OCI-LY3 (cell line): ENCODE measurements around the gene FIBP.

Source experiments
- H2AFZ ChIP-seq: fragments of 200-600, 300-600 bp; shearing (Covaris generic); 2 replicates; pipeline ENCODE4 v1.6.0; 2014; ENCODE audit warnings: antibody characterized with exemption, low read depth, low read length
- H3K27ac ChIP-seq: fragments of 200-600, 300-600 bp; sonication (generic); 2 replicates; pipeline ENCODE4 v1.5.1; 2014; ENCODE audit warnings: mild to moderate bottlenecking, low read length, moderate library complexity, mixed read lengths
- H3K27me3 ChIP-seq: fragments of 200-600, 300-600 bp; sonication (generic); 2 replicates; pipeline ENCODE4 v1.6.1; 2014; ENCODE audit warnings: low read depth, low read length, mixed read lengths
- H3K36me3 ChIP-seq: fragments of 200-600, 300-600 bp; sonication (generic); replicated peaks from 2 replicates; pipeline ENCODE3; 2014; ENCODE audit warnings: low read depth, low read length, mixed read lengths
- H3K4me1 ChIP-seq: fragments of 300-600, 200-600 bp; sonication (generic); 2 replicates; pipeline ENCODE4 v1.6.1; 2014; ENCODE audit warnings: low read length, mixed read lengths
- H3K4me2 ChIP-seq: fragments of 200-600, 300-600 bp; sonication (generic); 2 replicates; pipeline ENCODE4 v1.6.1; 2014; ENCODE audit warnings: low read length, mixed read lengths
- H3K4me3 ChIP-seq: fragments of 300-600, 200-600 bp; sonication (generic); 2 replicates; pipeline ENCODE4 v1.5.1; 2014; ENCODE audit warnings: antibody characterized with exemption, mild to moderate bottlenecking, low read length, moderate library complexity
- H3K79me2 ChIP-seq: fragments of 300-600, 200-600 bp; shearing (Covaris generic); 2 replicates; pipeline ENCODE4 v1.6.1; 2014; ENCODE audit warnings: mild to moderate bottlenecking, low read length, mixed read lengths
- H3K9ac ChIP-seq: fragments of 300-600, 200-600 bp; shearing (Covaris generic); 2 replicates; pipeline ENCODE4 v1.6.0; 2014; ENCODE audit warnings: mild to moderate bottlenecking, low read length, moderate library complexity
- H3K9me3 ChIP-seq: fragments of 200-600, 300-600 bp; shearing (Covaris generic); 2 replicates; pipeline ENCODE4 v1.6.1; 2014; ENCODE audit warnings: low read length, mixed read lengths; ENCODE audit not compliant: insufficient read depth
- H4K20me1 ChIP-seq: fragments of 200-600, 300-600 bp; sonication (generic); 2 replicates; pipeline ENCODE4 v1.6.1; 2016; ENCODE audit warnings: low read length, mixed read lengths; ENCODE audit not compliant: insufficient read depth
- EZH2phosphoT487 ChIP-seq: fragments of 200-600 bp; shearing (Covaris generic); IDR thresholded peaks from 2 replicates; pipeline ENCODE4 v1.6.1; 2018; ENCODE audit warnings: antibody characterized with exemption, mixed run types, low read depth
- TF ChIP-seq, protein P1 (sequence below): fragments of 200-600, 300-600 bp; sonication (generic); IDR thresholded peaks from 2 replicates; pipeline ENCODE4 v1.5.1; 2014; ENCODE audit warnings: antibody characterized with exemption, low read length, low read depth

Gene FIBP

DNA sequence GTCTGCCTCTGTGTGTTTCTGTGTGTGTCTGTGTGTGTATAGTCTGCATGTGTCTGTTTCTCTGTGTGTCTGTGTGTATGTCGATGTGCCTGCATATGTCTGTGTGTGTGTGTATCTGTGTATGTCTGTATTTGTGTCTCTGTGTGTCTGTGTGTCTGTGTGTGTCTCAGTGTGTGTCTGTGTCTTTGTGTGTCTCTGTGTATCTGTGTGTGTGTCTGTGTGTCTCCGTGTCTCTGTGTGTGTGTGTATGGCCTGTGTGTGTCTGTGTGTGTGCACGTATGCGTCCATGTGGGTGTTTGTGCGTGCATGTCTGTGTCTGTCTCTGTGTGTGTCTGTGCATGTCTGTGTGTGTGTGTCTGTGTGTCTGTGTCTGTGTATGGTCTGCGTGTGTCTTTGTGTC is 54.1 kb downstream of the FIBP start:
- no peak overlapping the region for H3K27ac ChIP-seq
- H3K36me3 ChIP-seq = no peaks in the 10 kb centered on the region
- H3K9ac ChIP-seq = no peak overlapping the region
- no peak overlapping the region for H3K4me3 ChIP-seq
- H3K9me3 ChIP-seq = no peaks in the 10 kb centered on the region
- no peak overlapping the region for H3K4me2 ChIP-seq
- H3K4me1 ChIP-seq = no peaks in the 10 kb centered on the region
- H3K79me2 ChIP-seq = no peaks in the 10 kb centered on the region
- H2AFZ ChIP-seq = no peak overlapping the region
- TF ChIP-seq, protein P1, sequence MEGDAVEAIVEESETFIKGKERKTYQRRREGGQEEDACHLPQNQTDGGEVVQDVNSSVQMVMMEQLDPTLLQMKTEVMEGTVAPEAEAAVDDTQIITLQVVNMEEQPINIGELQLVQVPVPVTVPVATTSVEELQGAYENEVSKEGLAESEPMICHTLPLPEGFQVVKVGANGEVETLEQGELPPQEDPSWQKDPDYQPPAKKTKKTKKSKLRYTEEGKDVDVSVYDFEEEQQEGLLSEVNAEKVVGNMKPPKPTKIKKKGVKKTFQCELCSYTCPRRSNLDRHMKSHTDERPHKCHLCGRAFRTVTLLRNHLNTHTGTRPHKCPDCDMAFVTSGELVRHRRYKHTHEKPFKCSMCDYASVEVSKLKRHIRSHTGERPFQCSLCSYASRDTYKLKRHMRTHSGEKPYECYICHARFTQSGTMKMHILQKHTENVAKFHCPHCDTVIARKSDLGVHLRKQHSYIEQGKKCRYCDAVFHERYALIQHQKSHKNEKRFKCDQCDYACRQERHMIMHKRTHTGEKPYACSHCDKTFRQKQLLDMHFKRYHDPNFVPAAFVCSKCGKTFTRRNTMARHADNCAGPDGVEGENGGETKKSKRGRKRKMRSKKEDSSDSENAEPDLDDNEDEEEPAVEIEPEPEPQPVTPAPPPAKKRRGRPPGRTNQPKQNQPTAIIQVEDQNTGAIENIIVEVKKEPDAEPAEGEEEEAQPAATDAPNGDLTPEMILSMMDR = no peak
- TF ChIP-seq EZH2phosphoT487 = no peak
- peaks cover 16% of the 10 kb centered on the region for H3K27me3 ChIP-seq
- H4K20me1 ChIP-seq = no peaks in the 10 kb centered on the region
